ENCODE results near the gene CYP21A2.
"Not testable (repeated sequence)": the region's sequence is repeated elsewhere in the genome, so short reads cannot be mapped to it uniquely, and the experiment has no call there.

Gene CYP21A2

DNA sequence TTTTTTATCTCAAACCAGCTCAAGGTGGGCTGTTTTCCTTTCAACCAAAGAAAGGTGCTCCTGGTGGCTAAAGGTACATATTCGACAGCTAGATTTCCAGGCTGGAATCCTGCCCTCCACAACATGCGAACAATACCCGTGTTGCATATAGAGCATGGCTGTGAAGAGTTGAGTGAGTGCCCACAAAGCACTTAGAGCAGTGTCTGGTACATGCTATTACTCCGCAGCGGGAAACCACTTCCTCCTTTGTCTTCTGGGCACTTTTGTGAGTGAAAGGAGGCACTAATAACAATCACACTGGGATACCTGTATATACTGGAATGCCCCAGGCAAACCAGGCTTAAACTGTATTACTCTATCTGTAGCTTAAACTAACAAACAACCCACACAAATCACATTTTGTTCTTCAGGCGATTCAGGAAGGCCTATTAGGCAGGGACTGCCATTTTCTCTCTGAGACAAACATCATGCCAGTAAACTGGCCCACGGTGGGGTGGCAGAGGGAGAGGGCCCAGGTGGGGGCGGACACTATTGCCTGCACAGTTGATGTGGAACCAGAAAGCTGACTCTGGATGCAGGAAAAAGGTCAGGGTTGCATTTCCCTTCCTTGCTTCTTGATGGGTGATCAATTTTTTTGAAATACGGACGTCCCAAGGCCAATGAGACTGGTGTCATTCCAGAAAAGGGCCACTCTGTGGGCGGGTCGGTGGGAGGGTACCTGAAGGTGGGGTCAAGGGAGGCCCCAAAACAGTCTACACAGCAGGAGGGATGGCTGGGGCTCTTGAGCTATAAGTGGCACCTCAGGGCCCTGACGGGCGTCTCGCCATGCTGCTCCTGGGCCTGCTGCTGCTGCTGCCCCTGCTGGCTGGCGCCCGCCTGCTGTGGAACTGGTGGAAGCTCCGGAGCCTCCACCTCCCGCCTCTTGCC is at the start of gene CYP21A2:
CYP21A2 (plus strand) TSS at position 818 of the 927 bp plus-strand sequence; CDS start at position 826, 8 bp downstream.
- H3K4me3 ChIP-seq; DNase-seq (ENCODE audit: low spot score); H3K27ac ChIP-seq: not testable (repeated sequence)

DNA sequence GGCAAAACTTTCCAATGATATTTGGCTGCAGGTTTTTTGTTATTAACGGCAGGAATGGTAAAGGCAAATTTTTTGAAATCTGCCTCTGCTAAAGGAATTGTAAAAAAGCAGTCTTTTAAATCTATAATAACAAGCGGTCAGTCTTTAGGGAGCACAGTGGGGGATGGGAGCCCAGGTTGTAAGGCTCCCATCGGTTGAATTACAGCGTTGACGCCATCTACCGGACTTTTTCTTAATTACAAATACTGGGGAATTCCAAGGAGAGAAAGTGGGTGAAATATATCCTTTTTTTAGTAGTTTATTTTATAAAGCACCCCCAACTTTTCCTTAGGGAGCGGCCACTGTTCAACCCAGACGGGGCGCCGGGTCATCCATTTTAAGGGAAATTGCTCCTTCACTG is 48.9 kb upstream of the CYP21A2 start:
- H3K27ac ChIP-seq; H3K4me3 ChIP-seq; DNase-seq (ENCODE audit: low spot score): not testable (repeated sequence)

DNA sequence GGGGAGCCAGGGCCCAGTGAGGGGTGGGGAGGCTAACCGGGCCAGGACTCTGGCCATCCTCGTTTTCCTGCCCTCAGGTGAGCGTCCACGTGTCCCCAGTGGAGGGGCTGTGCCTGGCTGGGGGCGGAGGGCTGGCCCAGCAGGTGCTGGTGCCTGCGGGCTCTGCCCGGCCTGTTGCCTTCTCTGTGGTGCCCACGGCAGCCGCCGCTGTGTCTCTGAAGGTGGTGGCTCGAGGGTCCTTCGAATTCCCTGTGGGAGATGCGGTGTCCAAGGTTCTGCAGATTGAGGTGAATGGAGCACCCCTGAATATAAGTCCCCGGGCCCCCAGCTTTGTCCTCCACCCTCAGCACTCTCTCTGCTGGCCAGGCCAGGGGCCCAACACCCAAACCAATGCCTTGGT is 43.8 kb upstream of the CYP21A2 start:
- DNase-seq (ENCODE audit: low spot score); H3K4me3 ChIP-seq; H3K27ac ChIP-seq: not testable (repeated sequence)

DNA sequence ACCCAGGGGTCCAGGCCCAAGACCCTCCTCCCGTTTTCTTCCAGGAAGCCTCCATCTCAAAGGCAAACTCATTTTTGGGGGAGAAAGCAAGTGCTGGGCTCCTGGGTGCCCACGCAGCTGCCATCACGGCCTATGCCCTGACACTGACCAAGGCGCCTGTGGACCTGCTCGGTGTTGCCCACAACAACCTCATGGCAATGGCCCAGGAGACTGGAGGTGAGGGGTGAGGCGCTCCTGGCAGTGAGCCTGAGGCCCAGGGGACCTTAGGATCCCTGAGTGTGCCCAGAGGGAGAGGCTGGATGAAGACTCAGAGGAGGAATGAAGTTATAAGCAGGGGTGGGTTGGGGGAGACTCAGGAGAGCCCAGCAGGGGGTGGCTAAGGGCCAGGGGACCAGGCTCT is 41.8 kb upstream of the CYP21A2 start:
- not testable (repeated sequence) for DNase-seq (ENCODE audit: low spot score); H3K27ac ChIP-seq; H3K4me3 ChIP-seq

DNA sequence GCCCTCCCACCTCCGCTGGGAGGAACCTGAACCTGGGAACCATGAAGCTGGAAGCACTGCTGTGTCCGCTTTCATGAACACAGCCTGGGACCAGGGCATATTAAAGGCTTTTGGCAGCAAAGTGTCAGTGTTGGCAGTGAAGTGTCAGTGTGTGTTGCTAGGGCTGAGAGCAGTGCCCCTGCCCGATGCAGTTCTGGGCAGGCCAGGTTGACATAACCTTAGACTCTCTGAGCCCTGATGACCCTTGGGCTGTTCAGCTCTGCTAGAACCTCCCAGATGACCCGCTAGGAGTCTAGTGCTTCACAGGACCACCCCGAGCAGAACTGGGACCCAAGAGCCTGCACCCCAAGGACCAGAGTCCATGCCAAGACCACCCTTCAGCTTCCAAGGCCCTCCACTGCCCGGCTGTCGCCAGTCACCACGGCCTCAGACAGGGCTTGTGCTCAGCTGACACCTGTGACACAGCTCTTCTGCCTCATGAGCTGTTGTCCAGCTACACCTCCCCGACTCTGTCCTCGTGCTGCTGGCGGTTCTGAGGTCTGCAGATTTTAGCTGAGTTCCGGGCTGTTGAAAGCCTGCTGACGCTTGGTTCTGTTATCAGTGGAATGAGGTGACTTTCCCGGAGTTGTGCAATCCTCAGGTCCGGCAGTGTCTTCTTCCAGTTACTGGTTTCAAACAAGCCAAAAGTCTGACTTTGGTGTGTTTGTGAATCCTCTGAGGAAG is 35.5 kb upstream of the CYP21A2 start:
- H3K4me3 ChIP-seq; DNase-seq (ENCODE audit: low spot score); H3K27ac ChIP-seq: not testable (repeated sequence)

DNA sequence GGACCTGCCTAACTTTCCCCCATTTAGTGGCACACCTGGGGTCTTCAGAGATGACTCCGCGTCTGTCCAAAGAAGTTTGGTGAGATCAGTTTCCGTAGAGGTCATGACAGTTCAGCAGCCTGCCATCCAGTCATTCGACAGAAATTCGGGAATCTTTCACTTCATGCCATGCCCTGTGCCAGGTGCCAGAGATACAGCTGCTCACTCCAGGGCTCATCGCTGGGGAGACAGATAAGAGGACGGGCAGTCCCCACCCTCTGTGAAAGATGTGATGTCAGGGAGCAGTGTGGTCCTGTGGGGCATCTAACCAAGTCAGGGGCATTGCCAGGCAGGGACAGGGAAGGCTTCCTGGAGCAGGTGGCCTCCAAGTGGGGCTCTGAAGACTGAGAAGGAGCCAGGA is 34.9 kb upstream of the CYP21A2 start:
- not testable (repeated sequence) for DNase-seq (ENCODE audit: low spot score); H3K4me3 ChIP-seq; H3K27ac ChIP-seq

DNA sequence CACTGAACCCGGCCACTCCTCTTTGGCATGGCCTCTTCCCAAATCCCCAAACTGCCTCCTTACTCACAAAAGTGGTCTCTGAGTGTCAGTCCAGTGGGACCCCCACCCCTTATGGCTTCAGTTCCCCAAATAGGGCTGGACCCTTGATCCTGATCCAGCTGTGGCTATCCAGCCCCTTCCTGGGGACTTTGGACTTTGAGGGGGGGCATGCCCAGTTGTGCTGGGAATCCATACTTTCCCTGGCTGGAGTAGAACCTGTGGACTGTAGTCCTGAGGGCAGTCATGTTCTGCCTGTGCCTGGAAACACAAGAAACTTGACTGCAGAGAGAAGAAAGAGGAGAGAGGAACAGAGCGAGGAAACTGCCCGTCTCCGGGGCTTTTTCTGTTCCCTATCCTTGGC is 33.8 kb upstream of the CYP21A2 start:
- DNase-seq (ENCODE audit: low spot score); H3K27ac ChIP-seq; H3K4me3 ChIP-seq: not testable (repeated sequence)

DNA sequence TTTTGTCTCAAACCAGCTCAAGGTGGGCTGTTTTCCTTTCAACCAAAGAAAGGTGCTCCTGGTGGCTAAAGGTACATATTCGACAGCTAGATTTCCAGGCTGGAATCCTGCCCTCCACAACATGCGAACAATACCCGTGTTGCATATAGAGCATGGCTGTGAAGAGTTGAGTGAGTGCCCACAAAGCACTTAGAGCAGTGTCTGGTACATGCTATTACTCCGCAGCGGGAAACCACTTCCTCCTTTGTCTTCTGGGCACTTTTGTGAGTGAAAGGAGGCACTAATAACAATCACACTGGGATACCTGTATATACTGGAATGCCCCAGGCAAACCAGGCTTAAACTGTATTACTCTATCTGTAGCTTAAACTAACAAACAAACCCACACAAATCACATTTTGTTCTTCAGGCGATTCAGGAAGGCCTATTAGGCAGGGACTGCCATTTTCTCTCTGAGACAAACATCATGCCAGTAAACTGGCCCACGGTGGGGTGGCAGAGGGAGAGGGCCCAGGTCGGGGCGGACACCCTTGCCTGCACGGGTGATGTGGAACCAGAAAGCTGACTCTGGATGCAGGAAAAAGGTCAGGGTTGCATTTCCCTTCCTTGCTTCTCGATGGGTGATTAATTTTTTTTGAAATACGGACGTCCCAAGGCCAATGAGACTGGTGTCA is 33.2 kb upstream of the CYP21A2 start:
- not testable (repeated sequence) for DNase-seq (ENCODE audit: low spot score); H3K27ac ChIP-seq; H3K4me3 ChIP-seq

DNA sequence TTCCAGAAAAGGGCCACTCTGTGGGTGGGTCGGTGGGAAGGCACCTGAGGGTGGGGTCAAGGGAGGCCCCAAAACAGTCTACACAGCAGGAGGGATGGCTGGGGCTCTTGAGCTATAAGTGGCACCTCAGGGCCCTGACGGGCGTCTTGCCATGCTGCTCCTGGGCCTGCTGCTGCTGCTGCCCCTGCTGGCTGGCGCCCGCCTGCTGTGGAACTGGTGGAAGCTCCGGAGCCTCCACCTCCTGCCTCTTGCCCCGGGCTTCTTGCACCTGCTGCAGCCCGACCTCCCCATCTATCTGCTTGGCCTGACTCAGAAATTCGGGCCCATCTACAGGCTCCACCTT is 32.7 kb upstream of the CYP21A2 start:
- not testable (repeated sequence) for H3K4me3 ChIP-seq; H3K27ac ChIP-seq; DNase-seq (ENCODE audit: low spot score)

DNA sequence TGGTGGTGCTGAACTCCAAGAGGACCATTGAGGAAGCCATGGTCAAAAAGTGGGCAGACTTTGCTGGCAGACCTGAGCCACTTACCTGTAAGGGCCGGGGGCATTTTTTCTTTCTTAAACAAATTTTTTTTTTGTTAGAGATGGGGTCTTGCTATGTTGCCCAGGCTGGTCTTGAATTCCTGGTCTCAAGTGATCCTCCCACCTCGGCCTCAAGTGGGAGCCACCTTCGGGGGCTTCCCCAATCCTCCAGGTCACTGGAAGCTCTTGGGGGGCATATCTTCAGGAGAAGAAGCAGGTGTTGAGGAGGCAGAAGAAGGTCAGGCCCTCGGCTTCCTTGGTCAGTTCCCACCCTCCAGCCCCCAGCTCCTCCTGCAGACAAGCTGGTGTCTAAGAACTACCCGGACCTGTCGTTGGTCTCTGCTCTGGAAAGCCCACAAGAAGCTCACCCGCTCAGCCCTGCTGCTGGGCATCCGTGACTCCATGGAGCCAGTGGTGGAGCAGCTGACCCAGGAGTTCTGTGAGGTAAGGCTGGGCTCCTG is 32.2 kb upstream of the CYP21A2 start:
- not testable (repeated sequence) for H3K4me3 ChIP-seq; DNase-seq (ENCODE audit: low spot score); H3K27ac ChIP-seq

DNA sequence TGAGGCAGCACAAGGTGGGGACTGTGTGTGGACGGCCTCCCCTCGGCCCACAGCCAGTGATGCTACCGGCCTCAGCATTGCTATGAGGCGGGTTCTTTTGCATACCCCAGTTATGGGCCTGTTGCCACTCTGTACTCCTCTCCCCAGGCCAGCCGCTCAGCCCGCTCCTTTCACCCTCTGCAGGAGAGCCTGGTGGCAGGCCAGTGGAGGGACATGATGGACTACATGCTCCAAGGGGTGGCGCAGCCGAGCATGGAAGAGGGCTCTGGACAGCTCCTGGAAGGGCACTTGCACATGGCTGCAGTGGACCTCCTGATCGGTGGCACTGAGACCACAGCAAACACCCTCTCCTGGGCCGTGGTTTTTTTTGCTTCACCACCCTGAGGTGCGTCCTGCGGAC is 31.1 kb upstream of the CYP21A2 start:
- H3K27ac ChIP-seq; H3K4me3 ChIP-seq; DNase-seq (ENCODE audit: low spot score): not testable (repeated sequence)

DNA sequence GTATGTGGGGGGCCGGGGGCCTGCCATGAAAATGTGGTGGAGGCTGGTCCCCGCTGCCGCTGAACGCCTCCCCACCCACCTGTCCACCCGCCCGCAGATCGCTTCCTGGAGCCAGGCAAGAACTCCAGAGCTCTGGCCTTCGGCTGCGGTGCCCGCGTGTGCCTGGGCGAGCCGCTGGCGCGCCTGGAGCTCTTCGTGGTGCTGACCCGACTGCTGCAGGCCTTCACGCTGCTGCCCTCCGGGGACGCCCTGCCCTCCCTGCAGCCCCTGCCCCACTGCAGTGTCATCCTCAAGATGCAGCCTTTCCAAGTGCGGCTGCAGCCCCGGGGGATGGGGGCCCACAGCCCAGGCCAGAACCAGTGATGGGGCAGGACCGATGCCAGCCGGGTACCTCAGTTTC is 30.2 kb upstream of the CYP21A2 start:
- H3K27ac ChIP-seq; H3K4me3 ChIP-seq; DNase-seq (ENCODE audit: low spot score): not testable (repeated sequence)

DNA sequence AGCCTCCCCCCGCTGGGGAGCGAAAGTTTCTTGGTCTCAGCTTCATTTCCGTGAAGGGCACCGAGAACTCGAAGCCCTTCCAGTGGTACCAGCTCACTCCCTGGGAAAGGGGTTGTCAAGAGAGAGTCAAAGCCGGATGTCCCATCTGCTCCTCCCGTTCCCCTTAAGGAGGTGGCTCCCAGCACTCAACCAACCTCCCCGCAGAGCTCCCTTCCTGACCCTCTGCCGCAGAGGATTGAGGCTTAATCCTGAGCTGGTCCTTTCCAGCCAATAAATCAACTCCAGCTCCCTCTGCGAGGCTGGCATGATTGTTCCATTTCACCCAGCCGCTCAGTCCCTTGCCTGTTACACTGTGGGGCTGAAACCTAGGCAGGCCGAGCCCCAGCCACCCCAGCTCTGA is 29.6 kb upstream of the CYP21A2 start:
- DNase-seq (ENCODE audit: low spot score); H3K4me3 ChIP-seq; H3K27ac ChIP-seq: not testable (repeated sequence)

DNA sequence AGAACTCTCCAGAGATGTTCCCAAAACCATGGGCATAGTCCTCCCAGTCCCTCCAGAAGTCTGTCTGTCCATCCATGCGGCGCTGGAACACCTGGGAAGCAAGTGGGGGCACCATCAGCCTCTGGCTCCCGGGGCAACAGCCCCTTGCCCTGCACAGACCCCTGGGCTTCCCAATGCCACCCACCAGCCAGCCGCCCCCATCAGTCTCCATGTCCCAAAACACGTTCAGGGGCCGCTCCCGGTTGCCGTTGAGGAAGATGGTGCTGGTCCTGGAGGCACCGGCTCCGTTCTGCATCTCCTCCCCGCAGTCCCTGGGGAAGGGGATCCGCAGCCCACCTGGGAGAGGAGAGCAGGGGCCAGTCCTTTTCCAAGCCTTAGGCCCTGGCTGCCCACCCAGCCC is 28.7 kb upstream of the CYP21A2 start:
- H3K4me3 ChIP-seq; DNase-seq (ENCODE audit: low spot score); H3K27ac ChIP-seq: not testable (repeated sequence)

DNA sequence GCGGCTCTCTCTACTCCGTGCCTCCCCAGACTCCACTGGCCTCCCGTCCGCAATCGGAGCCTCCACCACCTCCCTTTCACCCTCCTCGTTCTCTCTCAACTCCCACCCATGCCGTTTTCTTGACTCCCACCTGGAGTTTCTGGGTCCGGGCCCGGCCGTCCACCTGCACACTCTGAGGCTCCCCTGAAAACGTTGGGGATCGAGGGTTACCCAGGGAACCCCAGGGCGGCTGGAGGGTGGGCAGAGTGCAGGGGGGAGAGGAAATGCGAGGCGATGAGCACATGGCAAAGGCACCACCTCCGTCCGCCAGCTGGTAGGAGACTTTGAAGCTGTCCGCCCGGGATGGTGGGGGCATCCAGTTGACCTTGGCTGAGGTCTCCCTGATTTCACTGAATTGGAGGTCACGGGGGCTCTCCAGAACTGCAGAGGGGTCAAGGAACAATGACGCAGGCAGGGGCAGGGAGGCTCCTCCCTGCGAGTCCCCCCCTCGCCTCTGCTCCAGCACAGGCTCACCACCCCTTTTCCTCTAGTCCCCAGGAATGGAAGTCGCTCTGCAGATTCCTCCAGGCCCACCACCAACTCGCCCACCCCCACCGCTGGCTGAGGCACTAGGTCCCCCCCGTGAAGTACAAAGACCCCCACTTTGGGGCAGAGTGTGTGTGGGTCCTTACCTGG is 27.2 kb upstream of the CYP21A2 start:
- H3K4me3 ChIP-seq; DNase-seq (ENCODE audit: low spot score); H3K27ac ChIP-seq: not testable (repeated sequence)

DNA sequence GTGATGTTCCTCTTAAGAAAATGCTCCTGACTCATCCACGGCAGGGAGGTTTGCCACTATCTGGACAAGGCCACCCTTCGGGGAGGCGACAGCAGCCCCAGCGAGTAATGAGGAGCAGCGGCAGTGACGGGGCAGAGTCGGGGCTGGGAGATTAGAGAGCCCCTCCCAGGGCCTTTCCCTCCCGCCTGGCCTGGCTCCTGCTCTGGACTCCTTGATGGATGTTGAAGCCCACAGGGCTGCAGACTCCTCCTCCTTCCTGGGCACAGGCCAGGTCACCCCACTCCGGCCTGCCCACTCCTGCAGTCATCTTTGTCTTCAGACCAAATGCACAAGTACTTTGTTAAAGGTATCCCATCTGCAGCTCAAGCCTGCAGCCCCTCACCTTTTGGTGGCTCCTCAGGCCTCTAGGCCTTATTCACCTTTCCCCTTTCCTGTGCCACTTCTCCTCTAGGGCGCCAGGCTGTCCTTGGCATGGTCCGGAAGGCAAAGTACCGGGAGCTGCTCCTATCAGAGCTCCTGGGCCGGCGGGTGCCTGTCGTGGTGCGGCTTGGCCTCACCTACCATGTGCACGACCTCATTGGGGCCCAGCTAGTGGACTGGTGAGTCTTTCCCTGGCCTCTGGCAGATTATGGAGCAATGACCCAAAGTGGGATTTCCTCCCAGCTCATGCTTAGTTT is 25.1 kb upstream of the CYP21A2 start:
- peak; percentile 69 for DNase-seq (ENCODE audit: low spot score)

DNA sequence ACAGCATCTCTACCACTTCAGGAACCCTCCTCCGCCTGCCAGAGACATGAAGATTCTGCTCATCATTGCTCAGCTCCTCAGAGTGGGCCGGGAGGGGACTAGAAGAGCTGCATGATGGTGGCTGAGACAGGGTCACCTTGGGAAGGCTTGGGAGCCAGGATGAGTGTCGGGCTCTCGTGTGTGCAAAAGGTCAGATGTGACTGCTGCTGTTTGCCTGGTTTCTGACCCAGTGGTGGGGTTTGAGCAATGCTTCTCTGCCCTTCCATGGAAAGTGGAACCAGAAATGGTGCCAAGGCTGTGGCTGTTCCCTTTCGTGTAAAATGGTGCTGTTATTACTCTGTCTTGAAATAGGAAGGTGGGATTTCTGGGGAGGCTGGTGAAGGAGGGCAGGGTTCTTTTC is 24.5 kb upstream of the CYP21A2 start:
- H3K4me3 ChIP-seq; H3K27ac ChIP-seq; DNase-seq (ENCODE audit: low spot score): not testable (repeated sequence)

More for the DNA sequence above, 25.1 kb upstream of the CYP21A2 start:
- not testable (repeated sequence) for H3K27ac ChIP-seq, H3K4me3 ChIP-seq

DNA sequence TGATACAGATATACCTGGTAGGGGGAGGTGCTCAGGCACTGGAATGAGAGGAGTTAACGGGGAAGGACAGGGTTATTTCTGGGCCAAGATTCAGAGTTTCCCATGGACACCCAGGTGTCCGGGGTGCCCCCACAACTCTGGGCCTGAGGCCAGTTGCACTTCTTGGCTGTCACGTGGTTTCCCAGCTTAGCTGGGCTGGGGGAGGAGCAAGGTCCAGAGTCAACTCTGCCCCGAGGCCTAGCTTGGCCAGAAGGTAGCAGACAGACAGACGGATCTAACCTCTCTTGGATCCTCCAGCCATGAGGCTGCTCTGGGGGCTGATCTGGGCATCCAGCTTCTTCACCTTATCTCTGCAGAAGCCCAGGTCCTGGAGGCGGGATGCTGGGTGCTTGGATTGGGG is 23.7 kb upstream of the CYP21A2 start, which contains the start of gene C4B:
C4B (plus strand) TSS at position 249 of the 400 bp plus-strand sequence; CDS start at position 300, 51 bp downstream.
- not testable (repeated sequence) for H3K4me3 ChIP-seq; DNase-seq (ENCODE audit: low spot score); H3K27ac ChIP-seq

Measured in coronary artery (tissue), 2 donors.